Hypothalamus (tissue), 51 donors: ENCODE measurements around the gene NOC4L.

Experiments
- DNase-seq, 51 donors: peaks; one replicate each; lab custom pipeline; 2025; lab: John Stamatoyannopoulos, UW

Gene NOC4L

DNA sequence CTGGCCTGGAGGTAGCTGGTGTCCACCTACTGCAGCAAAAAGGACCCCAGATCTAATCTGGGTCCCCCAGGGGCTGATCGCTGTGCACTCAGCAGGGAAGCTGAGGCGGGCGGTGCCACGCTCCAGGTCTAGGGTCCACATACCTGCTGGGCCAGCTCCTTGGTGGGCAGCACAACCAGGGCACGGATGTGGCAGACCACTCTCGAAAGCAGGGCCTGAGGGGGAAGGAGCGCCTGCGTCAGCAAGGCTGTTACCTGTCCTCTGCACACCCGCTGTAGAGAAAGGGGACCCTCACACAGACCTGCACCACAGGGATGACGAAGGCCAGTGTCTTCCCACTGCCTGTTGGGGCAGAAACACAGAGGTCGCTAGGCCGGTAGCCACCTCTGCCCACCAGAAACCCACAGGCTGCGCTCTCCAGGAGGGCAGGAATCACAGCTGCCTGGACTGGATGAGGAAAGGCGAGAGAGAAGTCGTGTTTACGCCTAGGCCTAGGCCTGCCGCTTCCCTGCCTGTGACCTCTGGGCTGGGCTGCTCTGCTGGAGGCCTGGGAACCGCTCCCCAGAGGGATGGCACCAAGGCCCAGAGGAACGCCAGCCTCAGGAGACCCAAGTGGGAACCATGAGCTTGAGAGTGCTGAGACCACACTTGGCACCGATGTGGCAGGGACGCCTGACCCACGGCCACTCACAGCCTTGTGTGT lies 2.1 kb upstream of the NOC4L start:
- DNase-seq: no peak

GRCh38 chr12:132142679-132143335 lies 1.4 kb upstream of the NOC4L start:
- no peak for DNase-seq

DNA sequence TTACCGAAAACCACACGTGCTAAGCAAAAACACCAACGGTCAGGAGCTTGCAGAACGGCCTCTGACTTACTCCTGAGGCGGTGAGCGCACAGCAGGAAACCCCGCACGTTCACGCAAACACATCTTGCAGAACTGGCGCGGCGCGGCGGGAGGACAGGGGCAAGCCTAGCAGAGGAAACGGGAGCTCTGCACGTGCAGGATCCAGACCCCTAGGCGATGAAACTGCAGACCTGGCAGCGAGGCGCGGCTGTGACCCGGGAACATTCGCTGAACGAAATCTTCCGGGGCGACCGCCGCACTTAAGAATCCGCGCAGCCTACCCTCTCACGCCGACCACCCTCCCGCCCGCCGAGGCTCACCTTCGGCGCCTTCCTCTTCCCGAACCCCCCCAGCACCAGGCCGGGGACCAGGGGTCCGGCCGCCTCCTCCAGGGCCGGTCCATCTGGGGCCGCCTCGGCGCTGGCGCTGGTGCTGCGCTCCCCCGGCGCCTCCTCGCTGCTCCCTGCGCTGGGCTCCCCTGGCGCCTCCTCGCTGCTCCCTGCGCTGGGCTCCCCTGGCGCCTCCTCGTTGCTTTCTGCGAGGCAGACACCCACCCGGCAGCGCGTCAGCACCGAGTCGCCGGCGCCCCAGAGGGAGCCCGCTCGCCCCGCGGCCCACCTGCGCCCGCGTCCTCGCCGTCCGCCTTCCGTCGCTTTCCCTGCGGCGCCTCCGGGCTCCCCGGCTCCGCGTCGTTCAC lies 753 bp upstream of the NOC4L start:
- DNase-seq: peak in 4 of 51 donors; percentile 21 to 52 (median 44)

- DNase-seq: no peak
Measured at GRCh38 chr12:132144810-132145168, 532 bp downstream of the NOC4L start.

GRCh38 chr12:132145334-132145733 lies 1.1 kb downstream of the NOC4L start:
- DNase-seq: no peak

GRCh38 chr12:132146098-132146497 lies 1.8 kb downstream of the NOC4L start:
- no peak for DNase-seq

DNA sequence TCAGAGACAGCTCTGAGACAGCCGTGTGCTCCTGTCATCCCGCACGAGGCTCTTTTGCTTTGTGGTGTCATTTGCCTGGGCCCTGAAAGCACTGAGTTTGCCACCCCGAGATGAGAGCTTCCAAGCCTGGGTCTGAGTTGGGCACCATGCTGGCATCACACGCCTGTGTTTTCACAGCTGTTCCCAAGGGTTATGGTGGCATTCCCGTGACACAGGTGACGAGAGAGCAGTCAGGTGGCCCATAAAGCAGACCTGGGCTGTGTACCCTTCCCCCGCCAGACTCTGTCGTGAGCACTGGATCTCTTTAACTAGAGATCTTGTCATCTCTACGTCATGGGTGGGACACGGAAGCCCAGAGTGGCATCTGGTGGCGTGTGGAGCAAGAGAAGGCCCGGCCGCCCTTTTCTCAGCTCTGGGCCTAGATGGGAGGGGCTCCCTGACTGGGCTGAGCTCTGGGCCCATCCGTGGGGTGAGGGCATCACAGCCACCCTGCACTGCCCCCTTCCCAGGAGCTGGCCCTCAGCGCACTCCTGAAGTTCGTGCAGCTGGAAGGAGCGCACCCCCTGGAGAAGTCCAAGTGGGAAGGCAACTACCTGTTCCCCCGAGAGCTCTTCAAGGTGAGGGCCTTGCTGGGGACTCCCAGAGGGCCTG lies 2.6 kb downstream of the NOC4L start:
- DNase-seq: no peak

- no peak for DNase-seq
Measured at GRCh38 chr12:132147423-132148367, 3.4 kb downstream of the NOC4L start.

- no peak for DNase-seq
Measured at GRCh38 chr12:132148368-132149045, 4.2 kb downstream of the NOC4L start.

DNA sequence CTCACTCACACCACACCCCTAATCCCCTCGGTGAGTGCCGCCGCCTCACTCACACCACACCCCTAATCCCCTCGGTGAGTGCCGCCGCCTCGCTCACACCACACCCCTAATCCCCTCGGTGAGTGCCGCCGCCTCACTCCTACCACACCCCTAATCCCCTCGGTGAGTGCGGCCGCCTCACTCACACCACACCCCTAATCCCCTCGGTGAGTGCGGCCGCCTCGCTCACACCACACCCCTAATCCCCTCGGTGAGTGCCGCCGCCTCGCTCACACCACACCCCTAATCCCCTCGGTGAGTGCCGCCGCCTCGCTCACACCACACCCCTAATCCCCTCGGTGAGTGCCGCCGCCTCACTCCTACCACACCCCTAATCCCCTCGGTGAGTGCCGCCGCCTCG lies 5.3 kb downstream of the NOC4L start:
- DNase-seq: peak in 8 of 51 donors; percentile 10 to 48 (median 18)

- DNase-seq: no peak
Measured at GRCh38 chr12:132150780-132151144, 6.5 kb downstream of the NOC4L start.

DNA sequence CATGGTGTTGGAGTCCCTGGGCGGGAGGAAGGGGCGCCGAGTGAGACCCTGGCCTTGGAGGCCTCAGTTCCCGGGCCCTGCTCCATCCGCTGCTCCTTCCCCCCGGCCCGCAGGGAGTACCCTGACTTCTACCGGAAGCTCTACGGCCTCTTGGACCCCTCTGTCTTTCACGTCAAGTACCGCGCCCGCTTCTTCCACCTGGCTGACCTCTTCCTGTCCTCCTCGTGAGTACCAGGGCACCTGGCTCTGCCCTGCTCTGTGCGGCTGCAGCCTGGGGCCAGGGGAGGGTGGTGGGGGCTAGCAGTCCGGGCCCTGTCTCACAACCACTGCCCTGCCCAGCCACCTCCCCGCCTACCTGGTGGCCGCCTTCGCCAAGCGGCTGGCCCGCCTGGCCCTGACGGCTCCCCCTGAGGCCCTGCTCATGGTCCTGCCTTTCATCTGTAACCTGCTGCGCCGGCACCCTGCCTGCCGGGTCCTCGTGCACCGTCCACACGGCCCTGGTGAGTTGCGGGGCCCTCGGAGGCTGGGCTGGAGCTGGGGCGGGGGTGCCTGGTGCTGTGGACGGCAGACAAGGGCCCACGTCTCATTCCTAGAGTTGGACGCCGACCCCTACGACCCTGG lies 7.0 kb downstream of the NOC4L start:
- DNase-seq: no peak

DNA sequence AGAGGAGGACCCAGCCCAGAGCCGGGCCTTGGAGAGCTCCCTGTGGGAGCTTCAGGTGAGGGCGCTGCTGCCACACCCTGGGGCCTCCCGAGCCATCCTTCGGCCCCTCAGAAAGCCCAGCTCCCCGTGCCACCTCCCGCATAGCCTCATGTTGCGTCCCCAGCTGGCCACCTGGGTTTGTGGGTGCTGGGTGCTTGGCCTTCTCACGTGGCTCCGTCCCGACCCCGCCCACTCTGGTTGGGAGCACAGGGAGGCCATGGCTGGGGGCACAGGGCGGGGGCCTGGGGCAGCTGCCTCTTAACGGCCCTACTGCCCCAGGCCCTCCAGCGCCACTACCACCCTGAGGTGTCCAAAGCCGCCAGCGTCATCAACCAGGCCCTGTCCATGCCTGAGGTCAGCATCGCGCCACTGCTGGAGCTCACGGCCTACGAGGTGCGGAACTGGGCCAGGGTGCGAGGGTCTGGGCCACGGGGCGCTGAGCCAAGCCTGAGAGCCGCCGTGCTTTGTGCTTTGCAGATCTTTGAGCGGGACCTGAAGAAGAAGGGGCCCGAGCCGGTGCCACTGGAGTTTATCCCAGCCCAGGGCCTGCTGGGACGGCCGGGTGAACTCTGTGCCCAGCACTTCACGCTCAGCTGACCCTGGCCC lies 7.6 kb downstream of the NOC4L start:
- DNase-seq: no peak

DNA sequence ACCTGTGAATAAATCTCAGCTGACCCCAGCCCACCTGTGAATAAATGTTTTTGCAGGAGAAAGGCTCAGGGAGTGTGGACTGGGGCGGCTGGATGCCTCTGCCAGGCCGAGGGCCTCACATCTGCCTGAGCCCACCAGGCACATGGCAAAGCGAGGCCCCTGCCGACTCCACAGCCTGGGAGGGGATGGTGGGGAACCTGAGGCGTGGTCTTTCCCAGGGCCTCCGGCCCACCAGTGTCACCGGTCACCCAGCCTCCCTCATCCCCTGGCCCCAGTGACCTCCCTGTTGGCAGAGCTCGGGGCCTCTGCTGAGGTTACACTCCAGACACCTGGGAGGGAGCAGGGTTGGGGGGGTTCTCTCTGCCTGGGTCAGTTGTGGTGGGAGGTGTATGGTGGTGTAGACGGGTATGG lies 8.2 kb downstream of the NOC4L start:
- DNase-seq: no peak

DNA sequence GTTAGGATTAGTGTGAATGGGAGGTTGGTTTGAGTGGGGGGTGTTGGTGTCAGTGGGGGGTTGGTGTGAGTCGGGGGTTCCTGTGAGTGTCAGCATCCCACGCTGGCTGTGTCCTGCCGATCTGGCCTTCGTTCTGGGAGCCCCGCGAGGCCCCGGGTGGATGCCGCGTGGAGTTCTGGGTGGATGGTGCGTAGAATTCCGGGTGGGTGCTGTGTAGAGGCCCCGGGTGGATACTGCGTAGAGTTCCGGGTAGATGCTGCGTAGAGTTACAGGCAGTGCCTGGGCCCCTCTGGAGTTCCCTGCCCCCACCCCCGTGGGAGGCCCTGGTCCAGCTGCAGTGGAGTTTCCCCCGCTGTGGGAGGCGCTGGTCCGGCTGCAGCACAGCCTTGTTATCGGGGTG lies 8.7 kb downstream of the NOC4L start:
- DNase-seq: no peak

DNA sequence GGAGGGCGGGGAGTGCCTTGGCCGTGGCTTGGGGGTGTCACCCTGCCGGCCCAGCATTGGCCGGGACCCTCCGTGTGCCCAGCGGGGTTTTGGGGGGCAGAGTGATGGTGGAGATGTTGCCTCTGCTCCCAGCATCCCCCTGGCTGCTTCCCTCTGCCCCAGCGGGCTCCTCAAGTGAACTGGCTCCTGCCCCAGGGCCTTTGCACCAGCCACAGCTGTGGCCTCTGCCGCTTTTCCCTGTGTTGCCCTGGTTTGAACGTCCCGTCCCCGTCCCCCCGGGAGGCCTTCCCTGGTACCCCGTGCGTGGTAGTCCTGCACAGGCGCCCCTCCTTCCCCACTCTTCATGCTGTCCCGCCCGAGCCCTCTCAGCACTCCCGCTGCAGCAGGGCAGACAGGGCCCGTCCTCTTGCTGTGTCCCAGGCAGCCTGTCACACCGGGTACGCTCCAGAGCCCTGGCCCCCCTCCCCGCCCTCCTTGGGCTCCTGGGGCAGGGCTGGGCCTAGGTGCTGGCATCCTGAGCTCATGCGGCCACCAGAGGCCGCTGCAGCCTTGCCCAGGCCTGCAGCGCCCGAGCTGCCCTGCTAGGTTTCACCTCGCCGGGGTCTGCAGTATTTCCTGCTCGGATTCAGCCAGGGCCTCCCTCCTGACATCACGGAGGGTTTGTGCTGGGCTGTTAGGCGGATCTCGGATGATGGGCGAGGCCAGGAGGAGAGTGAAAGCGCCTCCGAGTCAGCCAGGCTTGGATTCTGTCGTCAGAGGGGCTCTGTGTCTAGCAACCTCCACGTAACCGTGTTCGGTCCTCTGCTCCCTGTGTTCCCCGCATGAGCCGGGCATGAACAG lies 9.5 kb downstream of the NOC4L start:
- peak in 38 of 51 donors; percentile 5 to 68 (median 24) for DNase-seq

DNA sequence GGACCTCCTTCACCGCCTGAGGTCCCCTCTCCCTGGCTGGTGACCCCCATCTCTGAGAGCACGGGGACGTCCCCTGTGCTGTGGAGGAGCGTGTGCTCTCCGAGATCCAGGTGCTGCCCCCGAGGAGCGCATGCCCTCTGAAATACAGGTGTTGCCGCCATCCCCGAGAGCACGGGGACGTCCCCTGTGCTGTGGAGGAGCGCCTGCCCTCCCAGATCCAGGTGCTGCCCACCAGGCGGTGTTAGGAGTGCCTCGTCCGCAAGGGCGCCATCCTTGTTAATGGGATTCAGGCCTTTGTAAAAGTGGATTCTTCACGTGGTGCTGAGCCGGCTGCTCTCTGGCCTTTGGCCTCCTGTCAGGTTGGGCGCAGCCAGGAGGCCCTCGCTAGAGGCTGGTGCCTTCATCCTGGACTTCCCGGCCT lies 10.1 kb downstream of the NOC4L start:
- DNase-seq: no peak
